Measurements from ENCODE around the gene THADA.

THADA gene

DNA sequence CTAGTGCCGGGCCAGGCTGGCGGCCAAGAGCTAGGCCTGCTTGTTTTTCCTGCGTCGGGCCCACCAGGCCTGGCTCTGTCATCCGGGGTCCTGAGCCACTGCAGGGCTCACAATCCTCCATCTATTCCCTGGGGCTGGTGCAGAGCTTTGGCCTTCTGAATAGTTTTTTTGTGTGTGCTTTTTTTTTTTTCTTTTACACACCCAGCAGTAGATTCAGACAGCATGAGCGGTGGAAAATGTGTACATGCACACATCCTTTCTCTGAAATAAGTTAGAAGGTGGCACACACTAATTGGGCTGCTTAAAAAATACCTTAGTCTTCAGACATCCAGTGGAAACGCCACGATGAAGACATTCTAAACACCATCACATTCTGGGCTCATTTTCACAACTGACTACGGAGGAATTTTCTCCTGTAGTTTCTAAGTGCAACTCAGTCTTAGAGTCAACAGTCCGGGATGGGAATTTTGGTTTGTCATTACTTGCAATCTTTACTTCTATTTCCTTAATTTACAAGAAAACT, 375.5 kb downstream of the THADA start:
- DNase-seq, result no peak

GRCh38 chr2:43219383-43220228, 376.2 kb downstream of the THADA start:
- no peak for DNase-seq

GRCh38 chr2:43218702-43219382, 377.0 kb downstream of the THADA start:
- no peak for DNase-seq

DNA sequence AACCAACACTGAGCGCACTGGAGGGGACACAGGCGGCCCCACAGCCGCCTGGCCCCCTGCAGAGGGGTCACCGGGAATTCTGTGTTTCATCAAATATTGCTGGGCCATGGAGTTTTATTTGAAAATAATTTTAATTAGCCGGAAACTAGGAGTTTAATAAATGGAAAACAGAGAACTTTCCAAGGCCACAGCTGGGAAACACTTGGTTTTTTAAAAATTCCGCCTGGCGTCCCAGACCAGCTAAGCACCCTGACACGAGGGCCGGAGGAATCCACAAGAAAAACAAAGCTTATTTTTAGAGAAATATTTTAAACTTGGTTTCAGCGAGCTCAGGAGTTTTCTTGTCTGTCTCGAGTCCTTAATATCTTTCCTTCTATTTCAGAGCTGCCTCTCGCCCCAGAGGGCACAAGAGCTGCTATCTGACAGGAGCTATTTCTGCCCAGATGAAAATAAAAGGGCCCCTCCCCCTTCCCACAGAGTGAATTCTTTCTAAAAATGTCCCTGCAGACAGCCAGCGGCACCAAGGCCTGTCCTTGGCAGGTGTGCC, 377.6 kb downstream of the THADA start:
- no peak for DNase-seq

DNA sequence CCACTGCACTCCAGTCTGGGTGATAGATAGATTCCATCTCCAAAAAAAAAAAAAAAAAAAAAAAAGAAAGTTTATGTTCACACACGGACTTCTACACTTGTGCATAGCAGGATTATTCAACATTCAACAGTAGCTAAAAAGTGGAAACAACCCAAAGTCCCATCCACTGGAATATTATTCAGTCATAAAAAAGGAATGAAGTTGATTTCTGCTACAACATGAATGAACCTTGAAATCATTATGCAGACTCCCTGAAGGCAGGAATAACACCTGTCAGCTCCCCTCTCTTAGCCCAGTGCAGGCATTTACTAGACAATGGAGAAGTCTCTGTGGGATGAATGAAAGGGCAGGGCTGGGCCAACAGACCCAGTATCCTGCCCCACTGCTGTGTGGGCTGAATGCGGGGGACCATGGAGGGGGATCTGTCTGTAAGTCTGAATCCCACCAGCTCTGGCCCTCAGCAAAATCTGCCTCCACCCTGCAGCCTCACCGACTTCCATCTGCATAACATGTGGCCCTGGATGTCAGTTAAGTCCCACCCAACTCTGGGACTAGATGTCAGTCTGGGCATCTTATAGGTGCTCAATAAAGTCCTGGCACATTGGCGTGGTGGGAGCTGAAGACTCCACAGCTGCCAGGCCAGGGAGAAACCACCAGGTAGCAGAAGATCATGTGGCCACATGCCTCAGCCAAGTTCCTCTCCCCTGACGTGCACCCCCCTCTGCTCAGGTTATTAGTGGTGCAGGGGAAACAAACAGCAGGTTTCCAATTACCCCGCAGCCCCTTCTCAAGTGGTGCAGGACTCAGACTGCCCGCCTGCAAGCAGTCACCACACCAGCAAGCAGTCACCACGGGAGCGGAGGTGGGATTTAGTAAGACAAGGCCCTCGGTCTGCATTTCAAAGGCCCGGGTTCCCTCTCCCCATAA, 378.3 kb downstream of the THADA start:
- DNase-seq, result no peak

- no peak for DNase-seq
Measured at GRCh38 chr2:43216629-43217028, 379.2 kb downstream of the THADA start.

GRCh38 chr2:43215673-43216255, 380.1 kb downstream of the THADA start:
- DNase-seq, result no peak

DNA sequence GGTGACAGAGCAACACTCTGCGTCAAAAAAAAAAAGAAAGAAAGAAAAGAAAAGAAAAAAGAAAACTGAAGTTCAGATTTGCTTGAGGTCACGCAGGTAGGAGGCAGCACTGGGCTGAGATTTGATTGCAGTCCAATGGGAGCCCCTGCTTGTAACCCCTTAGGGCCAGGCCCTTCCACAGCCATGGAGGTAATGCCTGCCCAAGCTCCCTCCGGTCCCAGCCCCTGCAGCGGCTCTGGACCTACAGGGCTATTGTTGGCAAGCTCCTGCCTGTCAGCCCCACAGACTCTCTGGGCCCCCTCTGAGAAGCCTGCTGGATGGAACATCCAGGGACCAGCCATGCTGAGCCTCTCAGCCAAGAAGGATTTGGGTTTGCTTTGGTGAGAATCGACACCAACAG, 381.6 kb downstream of the THADA start:
- no peak for DNase-seq

DNA sequence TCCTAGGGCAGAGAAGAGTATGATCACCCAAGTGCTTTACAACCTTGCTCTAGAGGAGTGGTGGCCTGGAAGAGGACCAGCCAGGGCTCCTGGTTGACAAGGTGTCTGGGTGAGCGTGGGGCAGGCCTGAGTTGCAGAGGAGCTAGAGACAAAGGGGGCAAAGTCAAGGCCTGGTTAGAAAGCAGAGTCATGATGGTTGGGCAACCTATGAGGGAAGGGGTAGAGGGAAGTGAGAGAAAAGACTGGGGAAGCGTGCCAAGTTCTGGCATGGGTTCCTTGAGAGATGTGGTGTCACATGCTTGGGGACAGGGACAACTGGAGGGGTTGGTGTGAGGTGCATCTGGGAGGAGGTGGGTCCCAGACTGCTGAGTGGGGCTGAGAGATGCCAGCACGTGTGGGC, 382.9 kb downstream of the THADA start:
- DNase-seq, result no peak

DNA sequence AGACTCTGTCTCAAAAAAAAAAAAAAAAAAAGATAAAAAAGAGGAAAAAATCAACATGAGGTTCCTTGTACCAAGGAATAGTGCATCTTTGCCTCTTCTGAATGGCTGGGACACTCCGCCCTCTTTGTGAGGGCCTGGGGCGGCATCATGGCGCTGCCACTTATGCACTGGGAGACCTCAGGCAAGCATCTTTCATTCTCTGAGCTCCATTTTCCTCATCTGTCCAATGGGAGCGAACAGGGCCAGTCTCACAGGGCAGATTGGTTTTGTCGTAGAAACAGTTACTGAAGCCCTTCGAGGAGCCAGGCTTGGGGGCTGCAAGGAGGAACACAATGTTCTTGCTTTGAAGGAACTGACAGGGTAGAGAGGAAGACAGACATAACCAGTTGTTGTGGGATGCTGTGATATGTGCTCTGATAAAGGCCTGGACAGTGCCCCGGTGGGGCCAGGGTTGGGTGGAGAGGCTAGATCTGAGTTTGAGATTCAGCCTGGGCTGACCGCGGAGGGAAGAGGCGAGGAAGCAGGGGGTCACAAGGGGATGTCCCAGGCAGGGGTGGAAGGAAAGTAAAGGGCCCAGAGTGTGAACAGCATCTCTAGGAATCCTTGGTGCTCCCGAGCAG, 383.5 kb downstream of the THADA start:
- DNase-seq, result no peak

GRCh38 chr2:43210467-43211303, 385.2 kb downstream of the THADA start:
- DNase-seq, result no peak

GRCh38 chr2:43210125-43210466, 385.7 kb downstream of the THADA start:
- DNase-seq, result no peak

DNA sequence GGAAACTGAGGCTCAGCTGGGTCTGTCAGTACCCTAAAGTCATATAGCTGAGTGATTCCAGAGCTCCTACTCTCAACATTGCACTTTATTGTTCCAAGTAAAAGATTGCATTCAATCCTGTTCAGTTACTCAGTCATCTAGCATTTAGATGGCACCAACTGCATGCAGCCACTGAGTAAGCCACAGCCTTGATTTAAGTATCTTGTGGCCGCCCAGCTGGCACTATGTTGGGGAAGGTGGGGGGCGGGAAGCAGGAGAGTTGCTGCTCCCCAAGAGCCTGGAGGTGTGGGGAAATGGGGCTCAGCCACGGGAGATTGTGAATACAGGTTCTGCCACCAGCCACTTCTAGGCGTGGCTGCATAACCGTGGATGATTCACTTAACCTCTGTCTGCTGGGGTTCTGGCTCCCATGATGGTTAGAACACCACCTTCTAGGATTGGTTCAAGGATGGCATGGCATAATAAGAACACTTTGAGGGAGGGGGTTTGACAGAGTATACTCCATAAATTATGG, 386.6 kb downstream of the THADA start:
- no peak for DNase-seq

DNA sequence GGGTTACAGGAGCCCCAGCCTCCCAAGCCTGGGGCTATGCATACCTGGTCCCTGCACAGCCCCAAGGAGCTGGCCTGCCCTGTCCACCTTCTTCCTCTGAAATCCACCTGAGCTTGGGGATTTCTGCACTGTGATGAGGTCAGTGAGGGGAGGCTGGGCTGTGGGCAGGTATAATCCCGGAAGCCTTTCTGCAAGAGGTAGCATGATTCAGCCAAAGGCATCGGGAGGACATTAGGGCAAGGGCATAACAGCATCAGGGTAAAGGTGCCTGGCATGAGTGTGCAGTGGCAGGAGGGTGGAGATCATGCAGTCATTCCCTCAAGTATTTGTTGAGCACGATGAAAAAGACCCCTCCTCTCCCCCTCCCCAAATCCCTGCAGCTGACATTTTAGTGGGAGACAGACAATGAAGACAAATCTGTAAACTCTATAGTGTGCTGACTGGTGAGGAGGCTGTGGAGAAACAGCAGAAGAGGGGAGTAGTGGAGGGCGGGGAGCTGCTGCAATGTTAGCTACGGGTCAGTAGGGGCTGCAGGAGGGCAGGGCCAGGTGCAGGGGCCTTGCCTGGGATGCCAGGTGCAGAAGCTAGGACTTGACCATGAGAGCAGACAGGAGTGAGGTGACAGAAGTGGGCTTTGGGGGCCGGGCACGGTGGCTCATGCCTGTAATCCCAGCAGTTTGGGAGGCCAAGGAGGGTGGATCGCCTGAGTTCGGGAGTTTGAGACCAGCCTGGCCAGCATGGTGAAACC, 388.1 kb downstream of the THADA start:
- DNase-seq, result no peak

DNA sequence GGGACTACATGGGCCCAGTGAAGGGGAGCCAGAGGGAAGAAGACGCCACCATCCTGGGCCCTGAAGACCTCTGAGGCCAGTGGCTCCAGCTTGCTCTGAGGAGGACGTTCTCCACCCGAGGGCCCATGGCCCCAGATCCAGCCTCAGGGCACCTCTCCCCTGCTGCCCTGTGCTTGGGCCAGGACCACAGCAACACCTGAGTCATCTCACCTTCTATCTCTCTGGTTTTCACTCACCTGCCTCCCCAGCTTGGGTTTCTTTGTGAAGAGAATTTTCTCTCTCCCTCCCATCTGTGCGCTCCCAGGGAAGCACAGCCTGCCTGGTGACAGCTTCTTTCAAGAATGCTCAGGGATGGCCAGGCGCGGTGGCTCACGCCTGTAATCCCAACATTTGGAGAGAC, 389.2 kb downstream of the THADA start:
- DNase-seq, result no peak

- DNase-seq, result no peak
Measured at GRCh38 chr2:43203373-43203772, 392.5 kb downstream of the THADA start.

GRCh38 chr2:43202289-43202688, 393.5 kb downstream of the THADA start:
- DNase-seq, result no peak

GRCh38 chr2:43201497-43201896, 394.3 kb downstream of the THADA start:
- no peak for DNase-seq

- no peak for DNase-seq
Measured at GRCh38 chr2:43201016-43201415, 394.8 kb downstream of the THADA start.

Measured in NCI-H446 treated with DMSO at 0.1 percent for 48 hours (cell line).